ENCODE data around the gene MYO16. TPM values are rescaled to one million over a fixed set of nuclear protein-coding genes. Genes with fewer than 3 reads are reported as not detected.

Gene MYO16
- total RNA-seq, 1 experiment from 2014 or later, result 0.19 TPM

GRCh38 chr13:108917581-108917980 lies 288.2 kb downstream of the MYO16 start:
- DNase-seq, result no peak
- H3K27me3 Mint-ChIP-seq (ENCODE audit: unreplicated experiment), result no peaks in the 10 kb centered on the region
- TF ChIP-seq CTCF (IDR thresholded peaks at IDR 0.05; ENCODE audit: unreplicated experiment), result no peak
- BruUV-seq (replicated peaks), result no TSS peak
- H3K36me3 Mint-ChIP-seq (ENCODE audit: insufficient read depth, unreplicated experiment), result peaks cover 12% of the 10 kb centered on the region
- no peak overlapping the region for H3K27ac Mint-ChIP-seq (ENCODE audit: unreplicated experiment)
- H3K4me3 Mint-ChIP-seq (ENCODE audit: low read depth, unreplicated experiment), result no peak overlapping the region
- H3K9me3 Mint-ChIP-seq (ENCODE audit: low read depth, unreplicated experiment), result no peaks in the 10 kb centered on the region
- H3K4me1 Mint-ChIP-seq (ENCODE audit: low read depth, unreplicated experiment), result peaks cover 29% of the 10 kb centered on the region
- intact Hi-C loops (cut with micrococcal nuclease; ENCODE audit: unreplicated experiment), result loop anchor here (5.0 kb wide), 1 partner anchor 35 kb away; no protein-coding TSS in a partner anchor
- CTCF ChIA-PET, result no interaction called here

DNA sequence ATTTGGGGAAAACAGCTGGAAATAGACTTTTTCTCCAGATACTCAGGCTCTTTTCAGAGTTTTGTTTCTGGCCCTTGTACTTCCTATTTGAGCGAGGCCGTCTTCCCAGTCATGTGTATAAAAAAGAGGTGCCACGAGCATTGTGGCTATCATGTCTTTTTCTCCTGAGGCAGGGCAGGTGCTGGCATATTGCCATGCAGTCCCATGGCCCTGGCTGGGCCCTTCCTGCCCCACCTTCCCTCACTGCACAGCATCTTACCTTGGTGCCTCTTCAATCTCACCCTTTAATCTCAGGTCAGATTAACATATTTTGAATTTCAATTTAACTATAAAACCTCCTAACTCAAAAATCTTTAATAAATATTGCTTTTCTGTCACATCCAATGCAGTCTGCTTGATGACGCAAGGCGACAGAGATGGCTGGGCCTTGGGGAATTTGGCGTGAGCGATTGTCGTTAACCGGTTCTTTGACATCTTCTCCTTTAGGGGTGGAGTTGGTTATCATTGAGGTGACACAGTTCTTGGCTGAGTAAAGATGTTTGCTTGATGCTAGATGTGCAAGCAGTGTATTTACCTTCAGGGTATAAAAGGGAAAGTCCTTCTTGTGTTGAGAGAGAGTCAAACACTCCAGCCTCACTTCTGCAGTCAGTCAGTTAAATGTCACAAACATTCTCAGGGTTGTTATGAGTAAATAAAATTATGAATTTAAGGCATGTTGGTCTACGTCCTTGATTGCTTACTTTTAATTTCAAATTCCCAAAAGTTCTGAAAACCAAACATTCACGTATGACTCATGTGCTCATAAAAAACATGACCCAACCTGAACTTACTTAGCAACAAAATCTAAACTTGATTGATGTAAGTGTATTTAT lies 289.9 kb downstream of the MYO16 start:
- BruUV-seq (replicated peaks), result no TSS peak
- TF ChIP-seq CTCF (IDR thresholded peaks at IDR 0.05; ENCODE audit: unreplicated experiment), result no peak
- no peak overlapping the region for H3K4me3 Mint-ChIP-seq (ENCODE audit: low read depth, unreplicated experiment)
- peak overlapping the region; percentile 44 for H3K27ac Mint-ChIP-seq (ENCODE audit: unreplicated experiment)
- H3K4me1 Mint-ChIP-seq (ENCODE audit: low read depth, unreplicated experiment), result peaks cover 29% of the 10 kb centered on the region
- intact Hi-C loops (cut with micrococcal nuclease; ENCODE audit: unreplicated experiment), result loop anchor here (5.0 kb wide), 1 partner anchor 33 kb away; no protein-coding TSS in a partner anchor
- H3K36me3 Mint-ChIP-seq (ENCODE audit: insufficient read depth, unreplicated experiment), result peaks cover 12% of the 10 kb centered on the region
- no peaks in the 10 kb centered on the region for H3K9me3 Mint-ChIP-seq (ENCODE audit: low read depth, unreplicated experiment)
- no peak for DNase-seq
- CTCF ChIA-PET, result no interaction called here
- H3K27me3 Mint-ChIP-seq (ENCODE audit: unreplicated experiment), result no peaks in the 10 kb centered on the region

- no peak for TF ChIP-seq CTCF (IDR thresholded peaks at IDR 0.05; ENCODE audit: unreplicated experiment)
- intact Hi-C loops (cut with micrococcal nuclease; ENCODE audit: unreplicated experiment), result no loop called here
- no peak overlapping the region for H3K27ac Mint-ChIP-seq (ENCODE audit: unreplicated experiment)
- DNase-seq, result no peak
- no peak overlapping the region for H3K4me3 Mint-ChIP-seq (ENCODE audit: low read depth, unreplicated experiment)
- H3K27me3 Mint-ChIP-seq (ENCODE audit: unreplicated experiment), result no peaks in the 10 kb centered on the region
- no peaks in the 10 kb centered on the region for H3K9me3 Mint-ChIP-seq (ENCODE audit: low read depth, unreplicated experiment)
- H3K36me3 Mint-ChIP-seq (ENCODE audit: insufficient read depth, unreplicated experiment), result peaks cover 9% of the 10 kb centered on the region
- no TSS peak for BruUV-seq (replicated peaks)
- CTCF ChIA-PET, result no interaction called here
- peaks cover 22% of the 10 kb centered on the region for H3K4me1 Mint-ChIP-seq (ENCODE audit: low read depth, unreplicated experiment)
Observed at GRCh38 chr13:108920137-108920536, 290.7 kb downstream of the MYO16 start.

GRCh38 chr13:108921238-108921637 lies 291.8 kb downstream of the MYO16 start:
- intact Hi-C loops (cut with micrococcal nuclease; ENCODE audit: unreplicated experiment), result no loop called here
- Mint-ChIP-seq H3K27me3 (ENCODE audit: unreplicated experiment) (no peaks in the 10 kb centered on the region), H3K4me1 (ENCODE audit: low read depth, unreplicated experiment) (peaks cover 11% of the 10 kb centered on the region), H3K36me3 (ENCODE audit: insufficient read depth, unreplicated experiment) (no peaks in the 10 kb centered on the region), H3K9me3 (ENCODE audit: low read depth, unreplicated experiment) (no peaks in the 10 kb centered on the region), H3K4me3 (ENCODE audit: low read depth, unreplicated experiment) (no peak overlapping the region), H3K27ac (ENCODE audit: unreplicated experiment) (no peak overlapping the region)
- BruUV-seq (replicated peaks), result no TSS peak
- no peak for TF ChIP-seq CTCF (IDR thresholded peaks at IDR 0.05; ENCODE audit: unreplicated experiment)
- no peak for DNase-seq
- CTCF ChIA-PET, result no interaction called here
